Esophagus squamous epithelium (tissue), 5 donors: ENCODE results near the gene PRSS27. TPM values are rescaled to one million over a fixed set of nuclear protein-coding genes. Genes with fewer than 3 reads are reported as not detected.
"Not testable (repeated sequence)": the region's sequence is repeated elsewhere in the genome, so short reads cannot be mapped to it uniquely, and the experiment has no call there.

ENCODE experiments used
- DNase-seq: peaks from one replicate; lab custom pipeline; 2025; lab: John Stamatoyannopoulos, UW
- H3K27ac ChIP-seq, 4 donors: fragments of 200-600 bp; sonication (generic); one replicate each; pipeline ENCODE4 v1.5.1; 2016 to 2019; ENCODE audit warnings: mild to moderate bottlenecking in 1 of 4
- H3K27me3 ChIP-seq, 4 donors: fragments of 200-600 bp; sonication (generic); 1 replicate in 3 of 4; 2 replicates in 1 of 4; pipeline versions ENCODE4 v1.5.1 to v1.6.0; 2017 to 2021; ENCODE audit warnings: antibody characterized with exemption in 1 of 4
- H3K36me3 ChIP-seq, 3 donors: fragments of 200-600 bp; sonication (generic); one replicate each; pipeline ENCODE4 v1.5.1; 2016 to 2019
- H3K4me1 ChIP-seq, 3 donors: fragments of 200-600 bp; sonication (generic); one replicate each; pipeline ENCODE4 v1.5.1; 2017 to 2019
- H3K4me3 ChIP-seq, 4 donors: fragments of 200-600 bp; sonication (generic); 1 replicate in 3 of 4; 2 replicates in 1 of 4; pipeline ENCODE4 v1.5.1; 2016 to 2019; ENCODE audit warnings: mild to moderate bottlenecking in 2 of 4, moderate library complexity in 1 of 4
- H3K9me3 ChIP-seq, 3 donors: fragments of 200-600 bp; sonication (generic); one replicate each; pipeline ENCODE4 v1.5.1; 2016 to 2019
- POLR2A ChIP-seq, 4 donors: fragments of 450-650 bp; IDR thresholded peaks; one replicate each; pipeline ENCODE4 v1.6.1; 2017; ENCODE audit warnings: antibody characterized with exemption in 4 of 4, mild to moderate bottlenecking in 4 of 4, moderate library complexity in 3 of 4
- WGBS, 2 donors: methylation state at CpG; one replicate each; pipeline ENCODE4 v1.1.5; 2018; 5-methylcytosine and 5-hydroxymethylcytosine counted together
- intact Hi-C: fragments of 100-400 bp; cut with DNase I; formaldehyde crosslinking; loops from one replicate; pipeline ENCODE4 v1.15.0; 2022
- total RNA-seq, 4 donors: library from RNA; depleted of rRNA; stranded (reverse); fragments of >200 nt; gene quantifications; one replicate each; pipeline ENCODE4 v1.1.0, GENCODE V29; 2016
- TF ChIP-seq, protein P1 (sequence below), 6 experiments: fragments of 450-650 bp in 4 of 6; fragments of 200-600 bp in 2 of 6; sonication (generic) in 2 of 6; IDR thresholded peaks; one replicate each; pipeline ENCODE4 v1.5.1; 2016 to 2019; ENCODE audit warnings: antibody characterized with exemption in 6 of 6, mild to moderate bottlenecking in 4 of 6, moderate library complexity in 4 of 6
- donor health status: DM: yes; HTN: yes; CAD: no.

The PRSS27 gene
- total RNA-seq, 4 donors from 2014 or later, result 188 to 463 (median 228) TPM

DNA sequence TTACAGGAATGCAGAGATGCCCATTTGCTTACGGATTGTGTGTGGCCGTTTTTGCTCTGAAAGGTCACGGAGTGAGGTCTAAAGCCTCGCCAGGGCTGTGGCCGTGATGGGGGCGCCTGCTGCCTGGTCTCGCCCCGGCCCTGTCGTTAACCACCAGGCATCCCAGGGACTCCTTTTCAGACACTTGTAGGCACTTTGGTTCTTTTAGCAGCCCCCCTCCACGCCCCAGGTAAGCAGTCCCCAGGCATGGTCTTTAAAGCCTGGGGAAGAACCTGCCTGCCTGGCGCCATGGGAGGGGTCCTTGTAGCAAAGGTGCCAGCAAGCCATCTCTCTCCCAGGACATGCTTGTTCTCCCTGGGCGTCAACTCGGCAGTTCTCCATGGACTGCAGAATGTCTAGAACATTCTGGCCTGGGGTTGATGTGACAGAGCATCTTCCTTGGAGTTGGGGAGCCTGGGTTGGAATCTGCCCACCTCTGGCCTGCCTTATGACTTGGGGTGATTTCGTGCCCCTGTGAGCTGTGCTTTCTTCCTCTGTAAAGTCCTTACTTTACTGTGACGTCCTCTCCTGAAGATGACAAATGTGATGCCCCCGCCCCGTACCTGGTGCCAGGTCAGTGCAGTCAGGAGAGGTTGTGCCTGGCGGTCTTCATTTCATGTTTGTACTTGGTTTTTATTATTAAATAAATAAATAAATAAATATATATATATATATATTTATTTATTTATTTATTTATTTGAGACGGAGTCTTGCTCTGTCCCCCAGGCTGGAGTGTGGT lies 32.3 kb downstream of the PRSS27 start:
- no peak for TF ChIP-seq POLR2A (IDR thresholded peaks at IDR 0.05)
- TF ChIP-seq, protein P1, sequence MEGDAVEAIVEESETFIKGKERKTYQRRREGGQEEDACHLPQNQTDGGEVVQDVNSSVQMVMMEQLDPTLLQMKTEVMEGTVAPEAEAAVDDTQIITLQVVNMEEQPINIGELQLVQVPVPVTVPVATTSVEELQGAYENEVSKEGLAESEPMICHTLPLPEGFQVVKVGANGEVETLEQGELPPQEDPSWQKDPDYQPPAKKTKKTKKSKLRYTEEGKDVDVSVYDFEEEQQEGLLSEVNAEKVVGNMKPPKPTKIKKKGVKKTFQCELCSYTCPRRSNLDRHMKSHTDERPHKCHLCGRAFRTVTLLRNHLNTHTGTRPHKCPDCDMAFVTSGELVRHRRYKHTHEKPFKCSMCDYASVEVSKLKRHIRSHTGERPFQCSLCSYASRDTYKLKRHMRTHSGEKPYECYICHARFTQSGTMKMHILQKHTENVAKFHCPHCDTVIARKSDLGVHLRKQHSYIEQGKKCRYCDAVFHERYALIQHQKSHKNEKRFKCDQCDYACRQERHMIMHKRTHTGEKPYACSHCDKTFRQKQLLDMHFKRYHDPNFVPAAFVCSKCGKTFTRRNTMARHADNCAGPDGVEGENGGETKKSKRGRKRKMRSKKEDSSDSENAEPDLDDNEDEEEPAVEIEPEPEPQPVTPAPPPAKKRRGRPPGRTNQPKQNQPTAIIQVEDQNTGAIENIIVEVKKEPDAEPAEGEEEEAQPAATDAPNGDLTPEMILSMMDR (IDR thresholded peaks at IDR 0.05), result no peak
- intact Hi-C loops, result no loop called here
- H3K27me3 ChIP-seq, result no peaks in the 10 kb centered on the region
- peaks cover 7 to 51% (median 9%) of the 10 kb centered on the region in 3 donors for H3K4me1 ChIP-seq
- DNase-seq, result no peak
- 88 to 89% methylated on average over 8 to 10 of the region's 19 CpGs for WGBS, 2 donors
- H3K27ac ChIP-seq, result peak overlapping the region in 2 of 4 donors; percentile 21 to 57
- H3K4me3 ChIP-seq, result peak overlapping the region in 1 of 4 donors; percentile 12
- peaks cover 0 to 33% (median 8%) of the 10 kb centered on the region in 3 donors for H3K36me3 ChIP-seq
- H3K9me3 ChIP-seq, result no peaks in the 10 kb centered on the region

DNA sequence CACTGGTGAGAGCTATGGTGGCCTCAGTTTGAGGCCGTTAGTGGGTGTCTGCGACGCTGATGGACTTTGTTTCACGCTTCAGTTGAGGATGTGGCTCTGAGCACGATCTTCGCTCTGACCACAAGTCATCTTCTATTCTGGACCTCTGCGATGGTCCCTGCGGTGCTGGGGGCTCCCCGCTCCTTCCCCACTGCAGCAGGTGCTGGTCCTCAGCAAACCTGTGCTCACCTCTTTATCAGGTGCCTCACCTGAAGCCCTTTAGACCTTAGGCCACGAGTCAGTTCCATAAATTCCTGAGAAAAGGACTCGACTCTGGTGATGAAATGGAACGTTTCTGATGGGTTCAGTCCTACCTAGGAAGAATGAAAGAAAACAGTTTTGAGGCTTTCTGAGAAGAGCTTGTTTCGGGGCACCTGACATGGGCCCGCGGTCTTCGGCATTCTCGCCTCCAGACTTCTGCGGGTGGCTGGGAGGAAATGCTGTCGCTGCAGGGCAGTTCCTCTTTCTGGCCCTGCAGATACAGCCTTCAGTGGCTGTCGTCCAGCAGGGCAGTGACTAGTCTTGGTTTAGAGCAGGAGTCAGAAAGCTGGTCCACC lies 33.0 kb downstream of the PRSS27 start:
- H3K27ac ChIP-seq, result peak overlapping the region in 2 of 4 donors; percentile 21 to 57
- whole genome bisulfite sequencing, 2 donors, result 74 to 76% methylated on average over 13 to 16 of the region's 20 CpGs
- H3K9me3 ChIP-seq, result no peaks in the 10 kb centered on the region
- no peak for DNase-seq
- no peaks in the 10 kb centered on the region for H3K27me3 ChIP-seq
- intact Hi-C loops, result no loop called here
- H3K4me3 ChIP-seq, result peak overlapping the region in 1 of 4 donors; percentile 12
- H3K36me3 ChIP-seq, result peaks cover 0 to 26% (median 8%) of the 10 kb centered on the region in 3 donors
- TF ChIP-seq POLR2A (IDR thresholded peaks at IDR 0.05), result no peak
- TF ChIP-seq, protein P1 (IDR thresholded peaks at IDR 0.05), result no peak
- peaks cover 3 to 44% (median 9%) of the 10 kb centered on the region in 3 donors for H3K4me1 ChIP-seq

DNA sequence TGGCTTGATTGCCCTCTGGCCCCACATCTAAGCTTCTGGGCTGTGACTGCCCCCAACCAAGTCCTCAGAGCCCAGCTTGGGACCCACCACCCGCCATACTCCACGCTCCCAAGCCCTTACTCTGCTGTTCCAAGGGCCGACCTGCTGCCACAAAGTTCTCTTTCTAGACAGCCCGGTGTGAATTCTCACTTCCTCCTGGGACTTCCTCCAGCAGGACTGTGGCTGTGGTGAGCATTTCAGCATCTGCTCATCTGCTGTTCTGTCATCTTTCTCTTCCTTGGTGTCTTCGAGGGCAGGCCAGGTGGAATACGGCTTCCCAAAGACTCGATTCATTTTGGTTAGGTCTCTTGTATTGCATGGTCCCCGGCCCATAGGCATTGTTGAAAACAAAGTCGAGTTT lies 33.9 kb downstream of the PRSS27 start:
- H3K27ac ChIP-seq, DNase-seq, H3K4me3 ChIP-seq, H3K27me3 ChIP-seq, intact Hi-C loops, H3K9me3 ChIP-seq: not testable (repeated sequence)
- WGBS, 2 donors, result no CpG with 5 or more reads among the region's 9 CpGs
- Histone ChIP-seq H3K4me1 (peaks cover 5 to 44% (median 17%) of the 10 kb centered on the region in 3 donors), H3K36me3 (peaks cover 0 to 16% (median 3%) of the 10 kb centered on the region in 3 donors)

DNA sequence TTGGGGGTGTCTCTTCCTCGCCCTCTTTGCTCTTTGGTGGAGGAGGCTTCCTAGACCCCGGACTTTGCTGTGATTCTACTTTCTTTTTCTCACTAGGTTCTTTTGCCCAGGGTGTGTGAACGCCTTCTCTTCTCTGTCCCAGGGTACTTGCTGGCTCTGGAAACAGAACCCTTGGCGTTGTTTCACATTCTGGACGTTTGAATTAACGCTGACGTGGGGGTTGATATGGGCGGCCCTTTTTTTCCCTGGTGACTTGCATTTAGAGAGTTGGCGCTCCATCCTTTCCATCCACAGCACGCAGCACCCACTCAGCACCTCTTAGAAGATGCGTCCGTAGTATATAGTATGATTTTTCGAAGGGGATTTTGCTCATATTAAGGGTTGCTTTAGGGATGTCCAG lies 37.0 kb downstream of the PRSS27 start:
- H3K27me3 ChIP-seq, H3K9me3 ChIP-seq, H3K36me3 ChIP-seq, intact Hi-C loops, DNase-seq: not testable (repeated sequence)
- peaks cover 5 to 53% (median 21%) of the 10 kb centered on the region in 3 donors for H3K4me1 ChIP-seq
- peak overlapping the region; percentile 75 to 94 (median 82) for H3K4me3 ChIP-seq
- WGBS, 2 donors, result 1 to 9% methylated on average over 11 to 13 of the region's 13 CpGs
- peak overlapping the region; percentile 86 to 91 (median 90) for H3K27ac ChIP-seq

DNA sequence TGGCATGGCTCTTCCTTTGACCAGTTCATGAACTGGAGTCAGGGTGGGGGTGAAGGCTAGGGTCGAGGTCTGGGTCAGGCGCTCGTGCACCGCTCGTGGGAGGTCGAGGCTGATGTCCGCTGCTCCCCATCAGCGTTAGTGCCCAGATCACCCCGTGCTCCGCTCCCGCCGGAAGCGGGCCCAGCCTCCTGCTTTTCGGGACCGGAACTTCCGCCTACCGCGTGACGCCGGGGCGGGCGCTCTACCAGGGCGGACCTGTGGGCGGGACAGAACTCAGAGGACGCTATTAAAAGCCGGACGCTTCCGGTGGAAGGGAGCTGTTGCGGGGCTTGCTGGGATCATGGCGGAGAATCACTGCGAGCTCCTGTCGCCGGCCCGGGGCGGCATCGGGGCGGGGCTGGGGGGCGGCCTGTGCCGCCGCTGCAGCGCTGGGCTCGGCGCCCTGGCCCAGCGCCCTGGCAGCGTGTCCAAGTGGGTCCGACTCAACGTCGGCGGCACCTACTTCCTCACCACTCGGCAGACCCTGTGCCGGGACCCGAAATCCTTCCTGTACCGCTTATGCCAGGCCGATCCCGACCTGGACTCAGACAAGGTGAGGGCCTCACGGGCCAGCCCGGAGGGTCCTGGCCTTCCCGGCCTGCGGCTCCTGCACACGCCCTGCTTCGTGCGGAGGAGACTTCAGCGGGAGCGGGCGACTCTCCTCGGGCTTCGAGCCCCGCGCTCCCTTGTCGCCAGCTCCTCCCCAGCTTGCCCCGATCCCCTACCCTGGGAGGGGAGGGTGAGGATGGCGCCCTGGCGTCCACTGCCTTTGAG lies 37.6 kb downstream of the PRSS27 start, which contains the start of gene KCTD5:
KCTD5 (plus strand) TSS at position 315 of the 813 bp plus-strand sequence; CDS start at position 341, 26 bp downstream.
- H3K4me3 ChIP-seq, result peak within 1 kb of the TSS; percentile 75 to 94 (median 82)
- peaks cover 5 to 47% (median 17%) of the 10 kb centered on the region in 3 donors for H3K4me1 ChIP-seq
- intact Hi-C loops, result no loop called here
- H3K36me3 ChIP-seq, result peaks cover 0 to under 1% (median 0%) of the 10 kb centered on the region in 3 donors
- H3K27me3 ChIP-seq, result no peaks in the 10 kb centered on the region
- 0% methylated on average over 11 to 13 of the region's 73 CpGs for WGBS, 2 donors
- H3K27ac ChIP-seq, result peak within 1 kb of the TSS; percentile 86 to 91 (median 90)
- DNase-seq, result peak; percentile 80
- H3K9me3 ChIP-seq, result no peaks in the 10 kb centered on the region
- peak in 3 of 4 donors; percentile 80 to 88 (median 82) for TF ChIP-seq POLR2A (IDR thresholded peaks at IDR 0.05)
- TF ChIP-seq, protein P1 (IDR thresholded peaks at IDR 0.05), result peak in 4 of 6 experiments; percentile 21 to 47 (median 24)

DNA sequence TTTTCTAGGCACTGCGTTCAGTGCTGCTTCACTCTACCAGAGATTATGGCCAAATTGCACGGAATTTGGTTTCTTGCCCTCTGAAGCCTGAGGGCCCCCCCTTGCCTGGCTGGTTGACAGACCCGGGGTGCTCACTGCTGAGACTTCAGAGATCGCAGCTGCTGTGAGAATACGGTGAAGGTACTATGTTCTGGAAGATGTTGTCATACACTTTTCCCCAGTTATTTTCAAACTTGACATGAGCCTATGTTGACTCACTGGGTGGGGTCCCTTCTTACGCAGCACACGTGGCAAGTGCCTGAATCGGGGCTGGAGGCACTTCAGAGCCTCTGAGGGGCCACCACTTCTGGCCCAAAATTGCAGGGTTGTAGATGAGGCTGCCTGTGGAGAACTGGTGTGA lies 39.7 kb downstream of the PRSS27 start:
- H3K27me3 ChIP-seq, H3K36me3 ChIP-seq, H3K9me3 ChIP-seq, DNase-seq, H3K4me3 ChIP-seq, intact Hi-C loops: not testable (repeated sequence)
- peaks cover 5 to 40% (median 17%) of the 10 kb centered on the region in 3 donors for H3K4me1 ChIP-seq
- WGBS, 2 donors, result 60% methylated on average over 4 to 6 of the region's 8 CpGs
- H3K27ac ChIP-seq, result peak overlapping the region in 1 of 4 donors; percentile 58

DNA sequence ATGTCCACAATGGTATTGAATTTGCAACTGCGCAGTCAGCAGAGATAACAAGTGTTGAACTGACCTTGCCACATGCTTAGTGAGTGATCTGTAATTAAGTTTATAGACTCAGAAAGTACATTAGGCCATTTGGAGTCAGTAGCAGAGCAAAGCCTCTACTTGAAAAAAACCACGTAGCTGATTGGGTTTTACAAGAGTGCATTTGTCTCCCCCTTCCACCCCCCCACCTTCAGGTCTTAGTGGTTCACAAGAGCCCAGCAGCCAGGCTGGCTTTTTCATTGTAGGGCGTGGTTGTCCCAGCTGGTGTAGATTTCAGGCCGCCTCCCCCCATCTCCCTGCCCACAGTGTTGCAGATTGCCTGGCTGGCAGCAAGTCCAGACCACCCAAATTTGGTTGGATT lies 40.1 kb downstream of the PRSS27 start:
- H3K27ac ChIP-seq, result peak overlapping the region in 1 of 4 donors; percentile 58

DNA sequence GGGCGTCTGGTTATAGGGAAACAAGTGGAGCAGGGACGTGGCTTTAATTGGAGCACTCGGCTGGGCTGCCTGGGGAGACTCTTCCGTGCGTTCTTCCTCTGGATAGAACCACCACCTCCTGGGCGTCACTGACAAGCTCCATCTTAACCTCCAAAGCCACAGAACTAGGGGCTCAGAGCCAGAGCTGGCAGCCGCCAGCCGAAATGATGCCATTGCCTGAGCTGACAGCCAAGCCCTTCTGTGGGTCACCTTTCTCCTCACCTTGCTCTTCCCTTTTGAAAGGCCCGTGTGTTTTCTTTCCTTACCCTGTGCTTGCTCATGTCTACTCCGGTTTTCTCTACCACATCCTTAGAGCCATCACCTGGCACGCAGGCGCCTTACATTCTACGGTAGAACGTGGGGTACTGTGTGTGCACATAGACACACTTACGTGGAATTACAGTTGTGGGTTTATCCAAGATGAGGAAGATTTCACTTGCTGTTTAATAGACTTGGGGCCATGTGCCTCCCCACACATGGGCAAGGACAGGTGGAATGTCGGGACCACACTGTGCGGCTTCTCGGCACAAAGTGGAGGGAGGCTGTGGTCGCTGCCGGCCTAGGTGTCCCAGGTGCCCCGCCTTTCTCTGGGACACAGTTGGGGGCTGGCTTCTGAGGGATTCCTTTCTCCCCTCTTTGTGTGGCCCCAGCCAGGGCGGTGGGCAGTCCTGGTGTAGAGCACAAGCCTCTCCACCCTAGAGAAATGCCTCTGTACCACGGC lies 41.6 kb downstream of the PRSS27 start:
- peaks cover 5 to 38% (median 16%) of the 10 kb centered on the region in 3 donors for H3K4me1 ChIP-seq
- 82% methylated on average over 4 of the region's 23 CpGs; no CpG with 5 or more reads in 1 of the 2 donors for WGBS, 2 donors
- H3K36me3 ChIP-seq, H3K27me3 ChIP-seq, H3K27ac ChIP-seq, DNase-seq, H3K4me3 ChIP-seq, intact Hi-C loops, H3K9me3 ChIP-seq: not testable (repeated sequence)

More for the DNA sequence above, 40.1 kb downstream of the PRSS27 start:
- peaks cover 5 to 40% (median 17%) of the 10 kb centered on the region in 3 donors for H3K4me1 ChIP-seq
- H3K4me3 ChIP-seq, DNase-seq, H3K36me3 ChIP-seq, H3K9me3 ChIP-seq, intact Hi-C loops, H3K27me3 ChIP-seq: not testable (repeated sequence)
- 73 to 76% methylated on average over 4 of the region's 4 CpGs for WGBS, 2 donors
